Activated CD4-positive, alpha-beta T cell treated with anti-CD3 and anti-CD28 coated beads for 36 hours (primary cell): ENCODE measurements around the gene TENM3. TPM values are rescaled to one million over a fixed set of nuclear protein-coding genes. Genes with fewer than 3 reads are reported as not detected.

Experiments
- ATAC-seq: fragments of 200-7000 bp; cut with Tn5 transposase; one replicate; pipeline ENCODE4 v1.10.0; 2021; ENCODE audit warnings: mild to moderate bottlenecking, moderate library complexity
- CTCF ChIA-PET: fragments of 350-600 bp; sonication (Branson Sonifier 250); formaldehyde crosslinking; loops from one replicate; lab custom pipeline; 2021; ENCODE audit warnings: antibody characterized with exemption; lab: Charles Lee
- POLR2A ChIA-PET: fragments of 350-600 bp; sonication (Branson Sonifier 250); formaldehyde crosslinking; loops from one replicate; lab custom pipeline; 2021; ENCODE audit warnings: antibody characterized with exemption, inconsistent platforms; lab: Charles Lee
- DNase-seq: peaks from one replicate; pipeline ENCODE4 v3.0.0-alpha.2; 2020
- H3K27ac Mint-ChIP-seq: one replicate; pipeline ENCODE4 v1.8.0; 2021; ENCODE audit warnings: mixed read lengths
- H3K27me3 Mint-ChIP-seq: one replicate; pipeline ENCODE4 v1.8.0; 2021; ENCODE audit warnings: mixed read lengths
- H3K36me3 Mint-ChIP-seq: one replicate; pipeline ENCODE4 v1.8.0; 2021; ENCODE audit warnings: low read depth, mixed read lengths
- H3K4me1 Mint-ChIP-seq: one replicate; pipeline ENCODE4 v1.8.0; 2021; ENCODE audit warnings: mixed read lengths
- H3K4me3 Mint-ChIP-seq: one replicate; pipeline ENCODE4 v1.8.0; 2021; ENCODE audit warnings: mild to moderate bottlenecking, moderate library complexity, mixed read lengths
- H3K9me3 Mint-ChIP-seq: one replicate; pipeline ENCODE4 v1.8.0; 2021; ENCODE audit warnings: low read depth, mixed read lengths
- intact Hi-C, 2 experiments: fragments of 100-400 bp; cut with DNase I in 1 of 2; cut with micrococcal nuclease in 1 of 2; formaldehyde crosslinking; loops; one replicate each; pipeline versions ENCODE4 v1.14.2 to v1.15.1; 2022 to 2024; cut with DNase I, micrococcal nuclease
- total RNA-seq, 2 experiments: library from RNA; stranded (reverse); gene quantifications; one replicate each; pipeline ENCODE4 v1.2.3, GENCODE V29; 2021

The TENM3 gene
- total RNA-seq, 2 experiments from 2014 or later, result not detected

- H3K4me3 Mint-ChIP-seq, result peak overlapping the region; percentile 64
- H3K27ac Mint-ChIP-seq, result no peak overlapping the region
- peaks cover 16% of the 10 kb centered on the region for H3K4me1 Mint-ChIP-seq
- ChIA-PET CTCF (interaction anchor here (0.5 to 0.6 kb wide), 2 partner anchors 12 to 110 kb away, joined by 3 read pairs; no protein-coding TSS in a partner anchor), POLR2A (interaction anchor here (0.7 kb wide), 1 partner anchor 106 kb away, joined by 3 read pairs; no protein-coding TSS in a partner anchor)
- no peak for DNase-seq
- H3K36me3 Mint-ChIP-seq, result no peaks in the 10 kb centered on the region
- peaks cover 57% of the 10 kb centered on the region for H3K27me3 Mint-ChIP-seq
- intact Hi-C loops, result loop anchor here in 1 of 2 experiments (10.0 kb wide), 1 partner anchor 305 kb away; no protein-coding TSS in a partner anchor
- ATAC-seq, result no peak
- H3K9me3 Mint-ChIP-seq, result no peaks in the 10 kb centered on the region
Measured at GRCh38 chr4:182449186-182449929, 206.2 kb downstream of the TENM3 start.

GRCh38 chr4:182449930-182450439, 206.8 kb downstream of the TENM3 start:
- Mint-ChIP-seq H3K27me3 (peaks cover 57% of the 10 kb centered on the region), H3K36me3 (no peaks in the 10 kb centered on the region), H3K4me1 (peaks cover 16% of the 10 kb centered on the region), H3K9me3 (no peaks in the 10 kb centered on the region), H3K4me3 (peak overlapping the region; percentile 30), H3K27ac (no peak overlapping the region)
- ATAC-seq (no peak), DNase-seq (no peak)
- POLR2A ChIA-PET, result no interaction called here
- intact Hi-C loops, result loop anchor here in 1 of 2 experiments (10.0 kb wide), 1 partner anchor 305 kb away; no protein-coding TSS in a partner anchor
- CTCF ChIA-PET, result interaction anchor here (0.5 to 0.6 kb wide), 2 partner anchors 12 to 462 kb away, joined by 3 read pairs; no protein-coding TSS in a partner anchor

- peaks cover 16% of the 10 kb centered on the region for H3K4me1 Mint-ChIP-seq
- H3K27ac Mint-ChIP-seq, result no peak overlapping the region
- H3K9me3 Mint-ChIP-seq, result no peaks in the 10 kb centered on the region
- peaks cover 55% of the 10 kb centered on the region for H3K27me3 Mint-ChIP-seq
- no peak for DNase-seq
- no peak overlapping the region for H3K4me3 Mint-ChIP-seq
- CTCF ChIA-PET, result no interaction called here
- H3K36me3 Mint-ChIP-seq, result no peaks in the 10 kb centered on the region
- POLR2A ChIA-PET, result no interaction called here
- no peak for ATAC-seq
- intact Hi-C loops, result no loop called here
Measured at GRCh38 chr4:182451441-182451840, 208.2 kb downstream of the TENM3 start.

GRCh38 chr4:182453830-182454229, 210.6 kb downstream of the TENM3 start:
- Mint-ChIP-seq H3K36me3 (no peaks in the 10 kb centered on the region), H3K4me1 (peaks cover 13% of the 10 kb centered on the region), H3K4me3 (no peak overlapping the region), H3K27ac (no peak overlapping the region), H3K27me3 (peaks cover 38% of the 10 kb centered on the region), H3K9me3 (no peaks in the 10 kb centered on the region)
- ATAC-seq (no peak), DNase-seq (no peak)
- CTCF ChIA-PET, result interaction anchor here (0.7 kb wide), 1 partner anchor 486 kb away, joined by 3 read pairs; no protein-coding TSS in a partner anchor
- intact Hi-C loops, result no loop called here
- POLR2A ChIA-PET, result no interaction called here

GRCh38 chr4:182454440-182455013, 211.3 kb downstream of the TENM3 start:
- intact Hi-C loops, result no loop called here
- no peaks in the 10 kb centered on the region for H3K9me3 Mint-ChIP-seq
- POLR2A ChIA-PET, result no interaction called here
- ATAC-seq (no peak), DNase-seq (no peak)
- no peak overlapping the region for H3K27ac Mint-ChIP-seq
- CTCF ChIA-PET, result no interaction called here
- no peaks in the 10 kb centered on the region for H3K36me3 Mint-ChIP-seq
- peaks cover 8% of the 10 kb centered on the region for H3K4me1 Mint-ChIP-seq
- no peak overlapping the region for H3K4me3 Mint-ChIP-seq
- H3K27me3 Mint-ChIP-seq, result peaks cover 36% of the 10 kb centered on the region

GRCh38 chr4:182465114-182465513, 221.9 kb downstream of the TENM3 start:
- ATAC-seq, result no peak

GRCh38 chr4:182465979-182466378, 222.8 kb downstream of the TENM3 start:
- DNase-seq (no peak), ATAC-seq (no peak)
- Mint-ChIP-seq H3K9me3 (no peaks in the 10 kb centered on the region), H3K36me3 (no peaks in the 10 kb centered on the region), H3K4me1 (no peaks in the 10 kb centered on the region), H3K27ac (no peak overlapping the region), H3K27me3 (peaks cover 3% of the 10 kb centered on the region), H3K4me3 (no peak overlapping the region)
- intact Hi-C loops, result no loop called here
- ChIA-PET CTCF (no interaction called here), POLR2A (interaction anchor here (0.7 kb wide), 1 partner anchor 1130 kb away, joined by 13 read pairs; no protein-coding TSS in a partner anchor)

More at GRCh38 chr4:182465114-182465513, 221.9 kb downstream of the TENM3 start:
- no peak overlapping the region for H3K27ac Mint-ChIP-seq
- CTCF ChIA-PET, result no interaction called here
- no peaks in the 10 kb centered on the region for H3K36me3 Mint-ChIP-seq
- H3K9me3 Mint-ChIP-seq, result no peaks in the 10 kb centered on the region
- H3K4me3 Mint-ChIP-seq, result no peak overlapping the region
- no peak for DNase-seq
- H3K4me1 Mint-ChIP-seq, result no peaks in the 10 kb centered on the region
- intact Hi-C loops, result no loop called here
- POLR2A ChIA-PET, result no interaction called here
- H3K27me3 Mint-ChIP-seq, result peaks cover 6% of the 10 kb centered on the region

- intact Hi-C loops, result no loop called here
- no peaks in the 10 kb centered on the region for H3K4me1 Mint-ChIP-seq
- no peak for DNase-seq
- POLR2A ChIA-PET, result no interaction called here
- ATAC-seq, result no peak
- no peak overlapping the region for H3K27ac Mint-ChIP-seq
- CTCF ChIA-PET, result interaction anchor here (1.2 kb wide), 1 partner anchor 10 kb away, joined by 3 read pairs; no protein-coding TSS in a partner anchor
- H3K4me3 Mint-ChIP-seq, result no peak overlapping the region
- H3K27me3 Mint-ChIP-seq, result no peaks in the 10 kb centered on the region
- H3K9me3 Mint-ChIP-seq, result no peaks in the 10 kb centered on the region
- H3K36me3 Mint-ChIP-seq, result no peaks in the 10 kb centered on the region
Measured at GRCh38 chr4:182470215-182470614, 227.0 kb downstream of the TENM3 start.

- ChIA-PET POLR2A (no interaction called here), CTCF (interaction anchor here (1.4 kb wide), 1 partner anchor 450 kb away, joined by 4 read pairs; no protein-coding TSS in a partner anchor)
- Mint-ChIP-seq H3K4me1 (no peaks in the 10 kb centered on the region), H3K27ac (no peak overlapping the region), H3K9me3 (no peaks in the 10 kb centered on the region), H3K4me3 (no peak overlapping the region), H3K27me3 (no peaks in the 10 kb centered on the region), H3K36me3 (no peaks in the 10 kb centered on the region)
- DNase-seq (no peak), ATAC-seq (no peak)
- intact Hi-C loops, result loop anchor here in 1 of 2 experiments (5.0 kb wide), 1 partner anchor 787 kb away; no protein-coding TSS in a partner anchor
Measured at GRCh38 chr4:182475539-182475938, 232.3 kb downstream of the TENM3 start.

GRCh38 chr4:182478475-182478874, 235.3 kb downstream of the TENM3 start:
- H3K4me3 Mint-ChIP-seq, result no peak overlapping the region
- H3K4me1 Mint-ChIP-seq, result no peaks in the 10 kb centered on the region
- H3K27me3 Mint-ChIP-seq, result no peaks in the 10 kb centered on the region
- intact Hi-C loops, result loop anchor here (1.0 to 5.0 kb wide), 3 partner anchors 328 to 784 kb away; no protein-coding TSS in a partner anchor
- DNase-seq, result no peak
- ATAC-seq, result no peak
- no peak overlapping the region for H3K27ac Mint-ChIP-seq
- POLR2A ChIA-PET, result no interaction called here
- no peaks in the 10 kb centered on the region for H3K9me3 Mint-ChIP-seq
- no peaks in the 10 kb centered on the region for H3K36me3 Mint-ChIP-seq
- CTCF ChIA-PET, result interaction anchor here (0.6 kb wide), 1 partner anchor 329 kb away, joined by 3 read pairs; no protein-coding TSS in a partner anchor

GRCh38 chr4:182483685-182484084, 240.5 kb downstream of the TENM3 start:
- POLR2A ChIA-PET, result no interaction called here
- no peaks in the 10 kb centered on the region for H3K9me3 Mint-ChIP-seq
- no peaks in the 10 kb centered on the region for H3K36me3 Mint-ChIP-seq
- peaks cover 5% of the 10 kb centered on the region for H3K27me3 Mint-ChIP-seq
- H3K4me3 Mint-ChIP-seq, result no peak overlapping the region
- ATAC-seq (no peak), DNase-seq (no peak)
- H3K4me1 Mint-ChIP-seq, result no peaks in the 10 kb centered on the region
- no peak overlapping the region for H3K27ac Mint-ChIP-seq
- CTCF ChIA-PET, result no interaction called here
- intact Hi-C loops, result loop anchor here in 1 of 2 experiments (10.0 kb wide), 1 partner anchor 441 kb away; no protein-coding TSS in a partner anchor
